ENCODE measurements around the gene DUSP2. TPM values are rescaled to one million over a fixed set of nuclear protein-coding genes. Genes with fewer than 3 reads are reported as not detected.
A peak's percentile ranks its signal among the peaks of the same experiment; 100 is the strongest.

Gene DUSP2
- total RNA-seq, 4 donors from 2014 or later = 26.0 to 124 (median 74.1) TPM

GRCh38 chr2:96099861-96100798 is 45.1 kb downstream of the DUSP2 start:
- peak in 1 of 2 donors; percentile 54 for DNase-seq (ENCODE audit: low spot score in 2 of 2)
- no peak overlapping the region for H3K27ac ChIP-seq
- H3K9me3 ChIP-seq = peaks cover 4% of the 10 kb centered on the region
- no peaks in the 10 kb centered on the region for H3K27me3 ChIP-seq
- H3K36me3 ChIP-seq = no peaks in the 10 kb centered on the region
- WGBS = 69% methylated on average over 12 of the region's 12 CpGs
- no peaks in the 10 kb centered on the region for H3K4me1 ChIP-seq
- no peak overlapping the region for H3K4me3 ChIP-seq
- TF ChIP-seq EP300 (IDR thresholded peaks at IDR 0.05) (no peak), CTCF (IDR thresholded peaks at IDR 0.05) (no peak), POLR2A (IDR thresholded peaks at IDR 0.05) (no peak), POLR2AphosphoS5 (IDR thresholded peaks at IDR 0.05) (no peak)

GRCh38 chr2:96098900-96099590 is 46.2 kb downstream of the DUSP2 start:
- no peak for TF ChIP-seq CTCF (IDR thresholded peaks at IDR 0.05)
- TF ChIP-seq POLR2A (IDR thresholded peaks at IDR 0.05) = no peak
- TF ChIP-seq EP300 (IDR thresholded peaks at IDR 0.05) = no peak
- no peak for TF ChIP-seq POLR2AphosphoS5 (IDR thresholded peaks at IDR 0.05)
- Histone ChIP-seq H3K4me1 (no peaks in the 10 kb centered on the region), H3K27me3 (no peaks in the 10 kb centered on the region), H3K4me3 (no peak overlapping the region), H3K9me3 (no peaks in the 10 kb centered on the region), H3K36me3 (no peaks in the 10 kb centered on the region), H3K27ac (no peak overlapping the region)
- peak in 1 of 2 donors; percentile 71 for DNase-seq (ENCODE audit: low spot score in 2 of 2)
- 72% methylated on average over 8 of the region's 11 CpGs for WGBS

GRCh38 chr2:96097951-96098823 is 47.1 kb downstream of the DUSP2 start:
- H3K9me3 ChIP-seq = no peaks in the 10 kb centered on the region
- H3K4me3 ChIP-seq = no peak overlapping the region
- 74% methylated on average over 6 of the region's 7 CpGs for WGBS
- no peaks in the 10 kb centered on the region for H3K36me3 ChIP-seq
- DNase-seq (ENCODE audit: low spot score in 2 of 2) = peak in 1 of 2 donors; percentile 47
- no peaks in the 10 kb centered on the region for H3K4me1 ChIP-seq
- TF ChIP-seq POLR2A (IDR thresholded peaks at IDR 0.05) = no peak
- TF ChIP-seq EP300 (IDR thresholded peaks at IDR 0.05) = no peak
- no peak for TF ChIP-seq CTCF (IDR thresholded peaks at IDR 0.05)
- TF ChIP-seq POLR2AphosphoS5 (IDR thresholded peaks at IDR 0.05) = no peak
- no peaks in the 10 kb centered on the region for H3K27me3 ChIP-seq
- no peak overlapping the region for H3K27ac ChIP-seq

GRCh38 chr2:96097441-96097840 is 47.8 kb downstream of the DUSP2 start:
- H3K4me1 ChIP-seq = peaks cover 2% of the 10 kb centered on the region
- no peaks in the 10 kb centered on the region for H3K9me3 ChIP-seq
- TF ChIP-seq POLR2AphosphoS5 (IDR thresholded peaks at IDR 0.05) (no peak), EP300 (IDR thresholded peaks at IDR 0.05) (no peak), POLR2A (IDR thresholded peaks at IDR 0.05) (no peak), CTCF (IDR thresholded peaks at IDR 0.05) (no peak)
- no peak for DNase-seq (ENCODE audit: low spot score in 2 of 2)
- 85% methylated on average over 5 of the region's 5 CpGs for WGBS
- H3K36me3 ChIP-seq = no peaks in the 10 kb centered on the region
- no peak overlapping the region for H3K27ac ChIP-seq
- H3K27me3 ChIP-seq = no peaks in the 10 kb centered on the region
- no peak overlapping the region for H3K4me3 ChIP-seq
